Left forelimb (tissue), 1 donor: ENCODE data around the gene TMEM151B.

ENCODE experiments used
- DNase-seq: peaks from one replicate; pipeline ENCODE4 v3.0.0-alpha.2; 2018; ENCODE audit warnings: low spot score

TMEM151B gene

GRCh38 chr6:44278774-44279697 is 8.8 kb downstream of the TMEM151B start:
- DNase-seq = no peak

GRCh38 chr6:44284121-44284520 is 13.9 kb downstream of the TMEM151B start:
- DNase-seq = no peak

GRCh38 chr6:44284867-44285266 is 14.6 kb downstream of the TMEM151B start:
- no peak for DNase-seq

- DNase-seq = no peak
Measured at GRCh38 chr6:44285552-44286284, 15.5 kb downstream of the TMEM151B start.

- no peak for DNase-seq
Measured at GRCh38 chr6:44286285-44286565, 16.0 kb downstream of the TMEM151B start.

- no peak for DNase-seq
Measured at GRCh38 chr6:44286747-44287146, 16.5 kb downstream of the TMEM151B start.

GRCh38 chr6:44289726-44290260 is 19.5 kb downstream of the TMEM151B start:
- DNase-seq = no peak

GRCh38 chr6:44291841-44292240 is 21.6 kb downstream of the TMEM151B start:
- DNase-seq = no peak

GRCh38 chr6:44292661-44293365 is 22.6 kb downstream of the TMEM151B start:
- no peak for DNase-seq

GRCh38 chr6:44294832-44295791 is 24.9 kb downstream of the TMEM151B start:
- no peak for DNase-seq

- no peak for DNase-seq
Measured at GRCh38 chr6:44297063-44298038, 27.1 kb downstream of the TMEM151B start.

GRCh38 chr6:44298055-44298803 is 28.0 kb downstream of the TMEM151B start:
- DNase-seq = no peak

GRCh38 chr6:44298864-44299263 is 28.6 kb downstream of the TMEM151B start:
- DNase-seq = no peak

GRCh38 chr6:44300292-44300823 is 30.1 kb downstream of the TMEM151B start:
- DNase-seq = peak; percentile 54

GRCh38 chr6:44301106-44301505 is 30.9 kb downstream of the TMEM151B start:
- peak; percentile 56 for DNase-seq

- peak; percentile 62 for DNase-seq
Measured at GRCh38 chr6:44301782-44302564, 31.7 kb downstream of the TMEM151B start.

- DNase-seq = no peak
Measured at GRCh38 chr6:44302856-44303255, 32.6 kb downstream of the TMEM151B start.

- DNase-seq = peak; percentile 63
Measured at GRCh38 chr6:44303842-44304241, 33.6 kb downstream of the TMEM151B start.
